ENCODE measurements around the gene GPR171. TPM values are rescaled to one million over a fixed set of nuclear protein-coding genes. Genes with fewer than 3 reads are reported as not detected.
"Not testable (repeated sequence)": the region's sequence is repeated elsewhere in the genome, so short reads cannot be mapped to it uniquely, and the experiment has no call there.

GPR171 gene, protein sequence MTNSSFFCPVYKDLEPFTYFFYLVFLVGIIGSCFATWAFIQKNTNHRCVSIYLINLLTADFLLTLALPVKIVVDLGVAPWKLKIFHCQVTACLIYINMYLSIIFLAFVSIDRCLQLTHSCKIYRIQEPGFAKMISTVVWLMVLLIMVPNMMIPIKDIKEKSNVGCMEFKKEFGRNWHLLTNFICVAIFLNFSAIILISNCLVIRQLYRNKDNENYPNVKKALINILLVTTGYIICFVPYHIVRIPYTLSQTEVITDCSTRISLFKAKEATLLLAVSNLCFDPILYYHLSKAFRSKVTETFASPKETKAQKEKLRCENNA
- total RNA-seq (2014; rRNA removed; shearing (Covaris generic); ENCODE audit: low replicate concordance), result not detected in 2 replicates

DNA sequence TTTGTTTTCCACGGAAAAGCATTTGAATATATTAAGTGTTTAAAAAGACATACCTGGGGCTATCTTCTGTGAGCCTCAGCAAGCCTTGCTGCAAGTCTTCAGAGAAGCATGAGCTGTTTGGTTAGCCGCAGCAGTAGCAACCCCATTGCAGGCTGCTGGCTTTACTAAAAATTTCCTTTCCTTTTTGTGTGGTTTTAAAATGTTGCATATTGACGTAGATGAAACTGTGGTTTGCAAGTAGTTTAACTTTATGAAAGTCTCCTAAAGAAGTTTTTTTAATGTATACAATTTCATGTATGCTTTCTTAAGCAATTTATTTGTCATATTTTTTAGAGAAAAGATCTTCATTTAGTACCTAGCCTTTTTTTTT is at the start of gene GPR171:
Gene GPR171 (minus strand): TSS at position 166 of the 370 bp plus-strand sequence. CDS start 3,830 bp downstream, outside the sequence.
- DNase-seq (ENCODE audit: low read depth), result no peak
- in situ Hi-C loops (cut with HindIII; ENCODE audit: low pct_unique_long_range_greater_than_20kb, low sequenced_read_pairs), result no loop called here

DNA sequence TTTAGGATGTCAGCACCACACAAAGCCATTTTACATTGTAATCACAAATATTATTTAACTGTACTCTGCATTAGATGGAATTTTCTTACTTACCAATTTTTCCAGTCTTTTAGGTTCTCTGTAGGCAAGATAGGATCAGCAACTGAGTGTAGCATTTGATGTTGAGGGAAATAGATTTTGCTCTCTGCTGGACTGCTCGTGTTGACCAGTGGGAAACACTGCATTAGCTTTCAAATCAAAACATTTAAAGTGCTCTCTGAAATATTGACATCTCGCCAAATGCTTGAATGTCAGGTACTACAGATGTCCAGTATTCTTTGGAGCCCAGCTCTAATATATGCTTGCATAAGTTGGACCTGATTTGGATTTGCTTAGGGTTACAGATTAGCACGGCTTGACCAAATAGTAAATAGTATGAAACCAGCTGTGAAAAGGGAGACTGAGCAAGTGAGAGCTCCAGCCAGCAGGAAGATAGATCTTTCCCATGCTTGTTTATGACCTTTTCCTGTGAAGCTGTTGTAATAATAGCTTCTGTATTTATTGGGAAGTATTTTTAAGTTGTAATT is 45.8 kb upstream of the GPR171 start:
- in situ Hi-C loops (cut with HindIII; ENCODE audit: low pct_unique_long_range_greater_than_20kb, low sequenced_read_pairs), result no loop called here
- no peak for DNase-seq (ENCODE audit: low read depth)

DNA sequence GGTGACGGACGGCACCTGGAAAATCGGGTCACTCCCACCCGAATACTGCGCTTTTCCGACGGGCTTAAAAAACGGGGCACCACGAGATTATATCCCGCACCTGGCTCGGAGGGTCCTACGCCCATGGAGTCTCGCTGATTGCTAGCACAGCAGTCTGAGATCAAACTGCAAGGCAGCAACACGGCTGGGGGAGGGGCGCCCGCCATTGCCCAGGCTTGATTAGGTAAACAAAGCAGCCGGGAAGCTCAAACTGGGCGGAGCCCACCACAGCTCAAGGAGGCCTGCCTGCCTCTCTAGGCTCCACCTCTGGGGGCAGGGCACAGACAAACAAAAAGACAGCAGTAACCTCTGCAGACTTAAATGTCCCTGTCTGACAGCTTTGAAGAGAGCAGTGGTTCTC is 39.0 kb upstream of the GPR171 start:
- DNase-seq (ENCODE audit: low read depth); in situ Hi-C loops (cut with HindIII; ENCODE audit: low pct_unique_long_range_greater_than_20kb, low sequenced_read_pairs): not testable (repeated sequence)

DNA sequence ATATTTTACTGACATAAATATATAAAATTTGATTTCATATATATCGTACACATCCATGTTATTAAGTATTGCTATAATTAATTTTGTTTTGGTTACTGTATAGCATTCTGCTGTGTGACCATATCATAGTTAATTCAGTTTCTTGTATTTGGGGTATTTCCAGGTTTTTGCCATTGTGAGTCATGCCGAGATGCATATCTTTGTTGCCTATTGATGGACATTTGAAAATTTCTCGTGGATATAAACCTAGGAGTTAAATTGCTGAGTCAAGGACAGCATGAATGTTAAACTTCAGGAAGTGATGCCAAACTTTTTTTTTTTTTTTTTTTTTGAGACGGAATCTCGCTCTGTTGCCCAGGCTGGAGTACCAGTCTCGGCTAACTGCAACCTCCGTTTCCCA is 33.7 kb upstream of the GPR171 start:
- no peak for DNase-seq (ENCODE audit: low read depth)
- in situ Hi-C loops (cut with HindIII; ENCODE audit: low pct_unique_long_range_greater_than_20kb, low sequenced_read_pairs), result no loop called here

DNA sequence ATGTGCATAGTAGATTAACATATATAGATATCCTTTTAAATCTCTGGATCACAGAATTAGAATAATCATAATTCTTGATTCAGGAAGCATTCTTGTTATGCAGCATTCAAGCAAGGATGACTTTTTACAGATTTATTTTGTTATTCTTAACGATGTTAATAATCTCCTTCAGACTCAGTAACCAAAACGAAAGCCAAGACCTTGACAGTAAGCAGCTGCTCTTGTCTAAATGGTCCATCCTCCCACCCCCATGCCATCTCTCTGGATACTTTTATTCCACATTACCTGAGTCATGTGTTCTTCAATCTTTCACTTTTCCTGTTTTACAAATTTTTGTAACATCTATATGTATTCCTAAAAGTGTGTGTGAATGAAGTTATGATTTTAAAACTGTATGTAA is 33.3 kb upstream of the GPR171 start:
- no peak for DNase-seq (ENCODE audit: low read depth)

DNA sequence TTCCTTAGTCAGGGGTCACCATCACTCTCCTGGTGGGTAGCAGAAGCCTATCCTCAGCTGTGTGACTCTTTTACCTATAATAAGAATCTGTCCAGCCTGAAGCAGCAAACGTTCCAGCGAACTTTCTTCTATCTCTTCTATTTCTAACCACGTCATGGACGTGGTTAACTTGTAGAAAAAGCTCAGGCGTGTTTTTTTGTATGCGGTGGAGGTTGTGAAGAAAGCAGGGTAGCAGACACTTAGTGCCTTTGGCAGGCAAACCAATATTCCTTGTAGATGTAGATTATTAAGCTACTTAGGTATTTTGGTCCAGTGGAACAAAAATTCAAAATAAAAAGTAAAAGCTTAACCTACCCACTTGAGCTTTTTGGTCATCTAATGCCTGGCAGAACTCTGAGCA is 31.8 kb upstream of the GPR171 start:
- no peak for DNase-seq (ENCODE audit: low read depth)
- in situ Hi-C loops (cut with HindIII; ENCODE audit: low pct_unique_long_range_greater_than_20kb, low sequenced_read_pairs), result no loop called here

More for the DNA sequence above, 33.3 kb upstream of the GPR171 start:
- in situ Hi-C loops (cut with HindIII; ENCODE audit: low pct_unique_long_range_greater_than_20kb, low sequenced_read_pairs), result no loop called here

DNA sequence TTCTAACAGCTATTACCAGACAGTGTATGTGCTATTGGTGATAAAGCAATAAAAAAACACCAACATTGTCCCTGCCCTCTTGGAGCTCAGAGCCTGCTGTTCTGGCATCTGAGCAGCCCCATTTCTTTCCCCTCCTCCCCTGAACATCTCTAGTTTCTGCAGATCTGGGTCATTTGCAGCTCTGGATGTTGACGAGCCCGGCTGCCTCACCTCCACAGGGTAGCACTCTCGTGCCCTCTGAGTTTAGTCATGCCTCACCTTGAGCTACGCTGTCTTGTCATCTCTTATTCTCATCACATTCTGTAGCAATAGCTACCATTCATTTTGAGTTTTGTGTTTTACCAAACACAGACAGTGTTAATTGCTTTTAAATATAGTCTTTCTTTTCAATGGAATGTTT is 30.0 kb upstream of the GPR171 start:
- no peak for DNase-seq (ENCODE audit: low read depth)
- in situ Hi-C loops (cut with HindIII; ENCODE audit: low pct_unique_long_range_greater_than_20kb, low sequenced_read_pairs), result no loop called here

DNA sequence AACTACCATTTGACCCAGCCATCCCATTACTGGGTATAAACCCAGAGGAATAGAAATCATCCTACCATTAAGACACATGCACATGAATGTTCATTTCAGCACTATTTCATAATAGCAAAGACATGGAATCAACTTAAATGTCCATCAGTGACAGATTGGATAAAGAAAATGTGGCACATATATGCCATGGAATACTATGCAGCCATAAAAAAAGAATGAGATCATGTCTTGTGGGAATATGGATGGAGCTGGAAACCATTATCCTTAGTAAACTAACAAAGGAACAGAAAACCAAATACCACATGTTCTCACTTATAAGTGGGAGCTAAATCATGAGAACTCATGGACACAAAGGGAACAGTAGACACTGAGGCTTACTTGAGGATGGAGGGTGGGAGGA is 29.4 kb upstream of the GPR171 start:
- in situ Hi-C loops (cut with HindIII; ENCODE audit: low pct_unique_long_range_greater_than_20kb, low sequenced_read_pairs), result not testable (repeated sequence)

DNA sequence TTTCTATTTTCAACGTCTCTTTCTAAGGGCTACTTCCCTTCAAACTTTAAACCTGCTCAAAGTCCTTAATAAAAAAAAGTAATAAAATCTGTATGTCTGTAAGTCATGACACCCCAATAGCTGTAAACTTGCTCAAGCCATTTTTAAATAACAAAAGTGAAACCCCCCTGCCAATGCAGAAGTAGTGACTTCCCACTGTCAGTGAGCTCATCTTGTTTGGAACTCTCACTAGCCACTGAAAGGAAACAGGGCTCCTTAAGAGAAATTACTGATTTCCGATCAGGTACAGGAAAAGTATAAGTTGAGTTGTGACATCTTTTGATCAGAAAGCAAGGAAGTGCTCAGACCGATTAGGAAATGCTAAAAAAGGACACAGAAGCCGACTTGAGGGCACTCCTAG is 27.6 kb upstream of the GPR171 start:
- DNase-seq (ENCODE audit: low read depth), result no peak
- in situ Hi-C loops (cut with HindIII; ENCODE audit: low pct_unique_long_range_greater_than_20kb, low sequenced_read_pairs), result no loop called here

More for the DNA sequence above, 29.4 kb upstream of the GPR171 start:
- DNase-seq (ENCODE audit: low read depth), result not testable (repeated sequence)

DNA sequence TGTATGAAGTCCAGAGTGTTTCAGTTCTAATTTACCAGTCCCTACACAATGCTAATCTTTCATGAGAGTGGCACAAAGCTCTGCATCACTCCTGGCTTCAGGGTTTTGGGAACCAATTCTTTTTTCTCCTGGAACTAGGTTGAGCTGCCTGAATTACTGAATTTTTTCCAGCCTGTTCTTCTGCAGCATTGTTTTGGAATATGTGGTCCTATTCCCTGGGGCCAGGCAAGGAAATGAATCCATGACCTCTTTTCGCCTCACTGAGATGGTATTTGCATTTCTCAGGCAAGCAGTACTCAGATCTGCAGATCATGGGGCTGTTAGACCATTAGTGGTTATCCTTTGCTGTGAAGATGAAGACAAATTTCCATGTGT is 25.6 kb upstream of the GPR171 start:
- in situ Hi-C loops (cut with HindIII; ENCODE audit: low pct_unique_long_range_greater_than_20kb, low sequenced_read_pairs), result no loop called here

DNA sequence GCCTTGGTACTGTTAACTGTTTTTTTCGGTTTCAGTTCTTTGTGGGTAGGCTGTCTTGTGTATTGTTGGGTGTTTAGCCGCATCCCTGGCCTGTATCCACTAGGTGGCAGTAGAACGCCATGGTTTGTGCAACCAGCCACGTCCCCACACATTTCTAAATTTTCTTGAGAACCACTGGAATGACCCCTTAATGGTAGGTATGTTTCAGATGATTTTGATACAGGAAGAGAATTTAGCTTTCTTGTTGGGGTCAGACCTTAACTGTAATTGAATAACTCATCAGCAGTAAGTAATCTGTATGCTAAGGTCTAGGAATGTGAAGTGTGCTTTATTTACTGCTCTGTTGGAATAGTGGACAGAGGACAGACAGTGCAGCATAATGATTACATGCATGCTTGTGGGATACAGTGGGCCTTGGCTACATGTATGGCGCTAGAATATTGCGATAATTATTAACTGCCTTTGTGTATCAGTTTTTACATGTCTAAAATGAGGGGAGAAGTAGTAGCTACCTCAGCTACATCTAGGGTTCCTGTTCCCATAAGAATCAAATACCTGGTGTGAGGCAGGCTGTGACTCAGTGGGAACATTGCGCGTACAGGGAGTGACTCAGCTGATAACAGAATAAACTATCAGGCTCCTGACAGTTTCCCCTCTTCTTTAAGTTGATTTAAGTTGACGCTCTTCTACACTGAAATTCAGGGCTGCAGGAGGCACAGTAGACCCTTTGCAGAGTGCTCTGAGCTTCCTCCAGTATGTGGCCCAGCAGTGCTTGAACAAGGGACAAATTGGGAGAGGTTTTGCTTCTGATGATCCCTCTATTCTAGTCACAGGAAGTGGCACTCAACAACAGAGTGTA is 25.0 kb upstream of the GPR171 start:
- in situ Hi-C loops (cut with HindIII; ENCODE audit: low pct_unique_long_range_greater_than_20kb, low sequenced_read_pairs), result no loop called here
- DNase-seq (ENCODE audit: low read depth), result peak; percentile 73

More for the DNA sequence above, 25.6 kb upstream of the GPR171 start:
- DNase-seq (ENCODE audit: low read depth), result peak; percentile 30

DNA sequence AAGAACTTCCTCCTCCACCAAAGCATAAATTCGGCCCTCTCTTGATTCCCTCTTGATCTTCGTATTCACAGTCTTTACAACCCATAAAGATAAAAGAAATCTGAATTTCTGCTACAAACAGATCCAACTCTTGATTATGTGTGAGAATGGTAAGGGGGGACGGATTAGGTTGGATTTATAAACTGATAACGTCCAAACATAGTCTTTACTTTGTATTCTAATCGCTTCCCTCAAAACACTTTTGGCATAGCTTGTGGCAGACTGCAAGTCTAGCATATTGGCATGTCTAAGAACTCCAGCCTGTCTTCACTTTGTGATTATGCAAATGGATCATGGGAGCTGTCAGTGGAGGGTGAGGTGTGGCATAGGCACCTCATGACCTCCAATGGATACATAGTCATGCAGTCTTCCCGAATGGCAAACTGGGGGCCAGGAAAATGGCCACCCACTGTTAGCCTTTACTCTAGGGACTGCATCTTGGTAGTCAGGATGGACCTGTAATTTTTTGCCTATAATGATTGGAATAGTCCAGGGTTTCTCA is 24.3 kb upstream of the GPR171 start:
- no peak for DNase-seq (ENCODE audit: low read depth)
- in situ Hi-C loops (cut with HindIII; ENCODE audit: low pct_unique_long_range_greater_than_20kb, low sequenced_read_pairs), result no loop called here

DNA sequence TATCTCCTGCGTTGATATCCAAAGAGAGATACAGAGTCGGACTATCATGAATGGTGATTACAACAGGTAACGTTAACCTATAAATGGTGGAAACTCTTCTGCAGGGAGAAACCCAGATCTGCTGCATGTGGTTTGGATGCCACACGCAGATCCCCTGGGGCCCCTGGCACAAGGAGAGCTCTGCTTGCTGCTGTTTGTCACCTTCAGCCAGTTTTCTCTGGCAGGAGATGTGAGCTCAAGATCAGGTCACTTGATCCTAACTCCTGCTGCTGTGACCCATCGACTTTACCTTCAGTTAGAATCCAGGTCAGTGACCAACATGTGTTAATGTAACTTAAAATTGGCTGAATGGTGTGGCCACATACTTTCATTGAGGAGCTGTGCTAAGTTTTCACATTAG is 23.8 kb upstream of the GPR171 start:
- in situ Hi-C loops (cut with HindIII; ENCODE audit: low pct_unique_long_range_greater_than_20kb, low sequenced_read_pairs), result no loop called here
- no peak for DNase-seq (ENCODE audit: low read depth)

DNA sequence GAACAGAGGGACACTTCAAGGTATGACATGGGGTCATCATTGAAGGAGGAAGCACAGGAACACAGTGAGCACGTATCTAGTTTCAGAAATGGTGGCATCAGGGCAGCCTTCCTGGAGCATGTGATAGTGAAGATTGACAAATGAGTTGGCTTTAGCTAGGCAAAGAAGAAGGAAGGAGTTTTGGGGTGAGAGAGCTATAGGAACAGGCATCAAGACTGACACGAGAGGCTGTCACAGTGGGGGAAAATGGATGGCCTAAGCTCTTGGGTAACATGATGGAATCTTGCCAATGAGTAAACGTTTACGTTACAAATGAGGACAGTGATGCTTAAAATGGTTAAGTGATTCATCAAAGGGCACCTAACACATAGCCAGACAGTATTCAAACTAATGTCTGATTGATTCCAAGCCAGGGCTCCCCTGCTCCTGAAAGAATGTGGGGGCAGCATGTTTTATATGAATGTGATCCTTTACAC is 23.1 kb upstream of the GPR171 start:
- peak; percentile 49 for DNase-seq (ENCODE audit: low read depth)
- in situ Hi-C loops (cut with HindIII; ENCODE audit: low pct_unique_long_range_greater_than_20kb, low sequenced_read_pairs), result no loop called here

DNA sequence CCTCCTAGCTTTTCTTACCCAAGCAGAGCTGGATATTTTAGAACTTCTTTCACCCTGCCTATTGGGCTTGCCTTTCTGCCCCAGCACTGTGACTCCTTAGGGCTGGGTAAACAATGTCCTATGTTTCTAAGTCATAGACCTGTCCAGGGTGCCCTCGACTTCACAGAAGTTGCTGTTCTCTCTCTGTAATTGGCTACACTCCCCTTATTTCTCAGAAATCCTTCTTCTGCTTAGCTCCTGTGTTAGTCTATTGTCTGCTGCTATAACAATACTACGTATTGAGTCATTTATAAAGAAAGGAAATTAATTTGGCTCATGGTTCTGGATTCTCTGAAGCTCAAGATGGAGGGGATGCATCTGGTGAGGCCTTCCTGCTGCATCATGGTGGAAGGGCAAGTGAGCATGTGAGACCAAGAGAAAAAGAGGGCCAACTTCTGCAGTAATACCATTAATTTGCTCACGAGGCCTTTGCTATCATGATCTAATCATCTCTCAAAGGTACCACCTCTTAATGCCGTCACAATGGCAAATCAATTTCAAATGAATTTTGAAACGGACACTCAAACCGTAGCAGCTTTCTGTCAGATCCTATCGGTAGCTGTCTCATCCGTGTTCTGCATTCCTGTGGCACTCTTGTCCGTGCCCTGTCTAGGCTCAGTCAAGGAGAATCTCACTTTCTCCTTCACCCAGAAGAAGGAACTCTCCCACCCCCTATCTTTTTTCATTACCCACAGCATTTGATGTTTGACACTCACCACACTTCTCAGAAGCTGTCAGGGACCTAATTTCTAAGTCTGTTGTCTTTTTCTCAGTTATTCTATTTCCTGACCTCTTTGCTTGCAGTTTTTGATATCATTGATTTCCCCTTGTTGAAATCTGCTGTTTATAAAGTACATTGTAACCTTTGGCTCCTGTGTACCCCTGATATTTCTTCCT is 22.3 kb upstream of the GPR171 start:
- DNase-seq (ENCODE audit: low read depth), result no peak
- in situ Hi-C loops (cut with HindIII; ENCODE audit: low pct_unique_long_range_greater_than_20kb, low sequenced_read_pairs), result no loop called here

DNA sequence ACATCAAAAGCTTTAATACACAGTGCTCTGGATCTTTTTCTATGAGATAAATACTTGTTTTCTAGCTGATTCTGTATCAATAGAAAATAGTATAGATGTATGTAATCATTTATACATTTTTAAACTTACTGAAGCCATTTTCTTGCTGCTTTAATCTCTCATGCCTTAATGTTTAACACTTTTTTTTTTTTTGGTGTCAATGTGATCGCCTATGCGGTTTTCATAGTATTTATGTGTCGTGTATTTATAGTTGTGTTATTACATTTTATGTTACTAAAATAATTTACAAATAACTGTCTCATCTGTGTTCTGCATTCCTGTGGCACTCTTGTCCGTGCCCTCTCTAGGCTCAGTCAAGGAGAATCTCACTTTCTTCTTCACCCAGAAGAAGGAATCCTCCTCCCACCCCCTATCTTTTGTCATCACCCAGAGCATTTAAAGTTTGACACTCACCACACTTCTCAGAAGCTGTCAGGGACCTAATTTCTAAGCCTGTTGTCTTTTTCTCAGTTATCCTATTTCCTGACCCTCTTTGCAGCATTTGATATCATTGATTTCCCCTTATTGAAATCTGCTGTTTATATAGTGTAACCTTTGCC is 21.4 kb upstream of the GPR171 start:
- DNase-seq (ENCODE audit: low read depth), result no peak
- in situ Hi-C loops (cut with HindIII; ENCODE audit: low pct_unique_long_range_greater_than_20kb, low sequenced_read_pairs), result no loop called here

DNA sequence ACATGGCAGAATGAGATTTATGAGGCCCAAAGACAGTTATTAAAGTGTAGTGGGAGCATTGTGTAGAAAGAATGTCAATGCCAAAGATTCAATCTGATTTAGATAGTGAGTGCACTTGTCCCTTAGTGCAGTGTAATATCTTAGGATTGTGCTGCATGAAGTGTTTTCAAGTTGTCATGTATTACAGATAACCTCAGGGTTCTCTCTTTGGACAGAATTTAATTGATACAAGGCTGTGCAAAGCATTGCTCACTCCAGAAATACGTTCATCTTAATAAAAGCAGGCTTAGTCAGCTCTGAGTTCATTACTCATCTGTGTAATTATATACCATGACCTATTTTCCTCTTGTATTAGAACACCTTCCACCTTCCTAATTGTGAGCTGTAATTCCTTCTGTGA is 16.0 kb upstream of the GPR171 start:
- in situ Hi-C loops (cut with HindIII; ENCODE audit: low pct_unique_long_range_greater_than_20kb, low sequenced_read_pairs), result no loop called here
- peak; percentile 46 for DNase-seq (ENCODE audit: low read depth)

All from Caki2 (cell line).